Uterus (tissue), 2 donors: ENCODE measurements around the gene RBM12.

Source experiments
- POLR2A ChIP-seq, 2 donors: fragments of 450-650 bp; IDR thresholded peaks; one replicate each; pipeline ENCODE4 v1.6.1; 2016; ENCODE audit warnings: antibody characterized with exemption in 2 of 2, mild to moderate bottlenecking in 1 of 2, moderate library complexity in 1 of 2
- TF ChIP-seq, protein P1 (sequence below), 4 experiments: fragments of 200-600 bp in 2 of 4; fragments of 450-650 bp in 2 of 4; sonication (generic) in 2 of 4; IDR thresholded peaks; one replicate each; pipeline ENCODE4 v1.5.1; 2016 to 2019; ENCODE audit warnings: antibody characterized with exemption in 4 of 4, mild to moderate bottlenecking in 2 of 4, moderate library complexity in 1 of 4

DNA sequence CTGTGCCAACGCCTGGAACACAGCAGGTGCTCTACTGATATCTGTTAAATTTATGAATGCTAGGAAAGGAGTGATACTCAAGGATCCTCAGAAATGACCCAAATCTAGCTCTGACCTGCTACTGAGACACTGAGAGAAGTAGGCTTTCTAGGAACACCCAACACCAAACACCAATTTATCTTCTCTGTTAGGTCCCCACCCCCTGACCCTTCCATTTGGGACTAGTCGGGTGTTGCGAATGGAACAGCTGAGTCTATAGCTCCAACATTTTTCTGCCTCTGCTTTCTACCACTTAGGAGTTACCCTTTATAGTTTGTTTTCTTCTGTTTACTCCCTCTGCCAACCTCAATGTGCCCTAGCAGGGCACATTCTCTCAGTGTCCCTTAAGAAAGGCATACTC is 24.0 kb downstream of the RBM12 start:
- TF ChIP-seq, protein P1, sequence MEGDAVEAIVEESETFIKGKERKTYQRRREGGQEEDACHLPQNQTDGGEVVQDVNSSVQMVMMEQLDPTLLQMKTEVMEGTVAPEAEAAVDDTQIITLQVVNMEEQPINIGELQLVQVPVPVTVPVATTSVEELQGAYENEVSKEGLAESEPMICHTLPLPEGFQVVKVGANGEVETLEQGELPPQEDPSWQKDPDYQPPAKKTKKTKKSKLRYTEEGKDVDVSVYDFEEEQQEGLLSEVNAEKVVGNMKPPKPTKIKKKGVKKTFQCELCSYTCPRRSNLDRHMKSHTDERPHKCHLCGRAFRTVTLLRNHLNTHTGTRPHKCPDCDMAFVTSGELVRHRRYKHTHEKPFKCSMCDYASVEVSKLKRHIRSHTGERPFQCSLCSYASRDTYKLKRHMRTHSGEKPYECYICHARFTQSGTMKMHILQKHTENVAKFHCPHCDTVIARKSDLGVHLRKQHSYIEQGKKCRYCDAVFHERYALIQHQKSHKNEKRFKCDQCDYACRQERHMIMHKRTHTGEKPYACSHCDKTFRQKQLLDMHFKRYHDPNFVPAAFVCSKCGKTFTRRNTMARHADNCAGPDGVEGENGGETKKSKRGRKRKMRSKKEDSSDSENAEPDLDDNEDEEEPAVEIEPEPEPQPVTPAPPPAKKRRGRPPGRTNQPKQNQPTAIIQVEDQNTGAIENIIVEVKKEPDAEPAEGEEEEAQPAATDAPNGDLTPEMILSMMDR (IDR thresholded peaks at IDR 0.05) = no peak
- TF ChIP-seq POLR2A (IDR thresholded peaks at IDR 0.05) = no peak
